ENCODE data around the gene DUSP19.

The DUSP19 gene

GRCh38 chr2:183069174-183069573 is 9.4 kb upstream of the DUSP19 start:
- DNase-seq = no peak

GRCh38 chr2:183070942-183071844 is 7.4 kb upstream of the DUSP19 start:
- DNase-seq = no peak

- no peak for DNase-seq
Measured at GRCh38 chr2:183072177-183072576, 6.4 kb upstream of the DUSP19 start.

- peak; percentile 10 for DNase-seq
Measured at GRCh38 chr2:183078163-183078463, 434 bp upstream of the DUSP19 start.

- no peak for DNase-seq
Measured at GRCh38 chr2:183079139-183079775, 710 bp downstream of the DUSP19 start.

- DNase-seq = no peak
Measured at GRCh38 chr2:183081911-183082310, 3.4 kb downstream of the DUSP19 start.

- no peak for DNase-seq
Measured at GRCh38 chr2:183088061-183088460, 9.5 kb downstream of the DUSP19 start.

- DNase-seq = no peak
Measured at GRCh38 chr2:183089192-183089851, 10.8 kb downstream of the DUSP19 start.

GRCh38 chr2:183091318-183091953 is 12.9 kb downstream of the DUSP19 start:
- no peak for DNase-seq

GRCh38 chr2:183091954-183092345 is 13.4 kb downstream of the DUSP19 start:
- DNase-seq = no peak

- no peak for DNase-seq
Measured at GRCh38 chr2:183093857-183094657, 15.5 kb downstream of the DUSP19 start.

- DNase-seq = no peak
Measured at GRCh38 chr2:183105402-183106134, 27.0 kb downstream of the DUSP19 start.

- DNase-seq = no peak
Measured at GRCh38 chr2:183112577-183112976, 34.0 kb downstream of the DUSP19 start.

GRCh38 chr2:183113630-183114029 is 35.1 kb downstream of the DUSP19 start:
- no peak for DNase-seq

- DNase-seq = no peak
Measured at GRCh38 chr2:183117226-183117625, 38.7 kb downstream of the DUSP19 start.

GRCh38 chr2:183123117-183123958 is 44.8 kb downstream of the DUSP19 start:
- no peak for DNase-seq

GRCh38 chr2:183123959-183124221 is 45.3 kb downstream of the DUSP19 start:
- no peak for DNase-seq

GRCh38 chr2:183124222-183124956 is 45.8 kb downstream of the DUSP19 start, which contains the start of gene NUP35:
NUP35 (plus strand) TSS chr2:183124443; CDS start chr2:183124458, 15 bp downstream.
- DNase-seq = peak; percentile 88

GRCh38 chr2:183124957-183125255 is 46.4 kb downstream of the DUSP19 start:
- no peak for DNase-seq

- DNase-seq = no peak
Measured at GRCh38 chr2:183125659-183126341, 47.3 kb downstream of the DUSP19 start.
